Epidermal melanocyte (primary cell): ENCODE data around the gene MAST4.

ENCODE experiments used
- DNase-seq: peaks from one replicate; pipeline ENCODE4 v3.0.0; 2011; ENCODE audit warnings: low spot score; ENCODE audit not compliant: insufficient read length

The MAST4 gene

DNA sequence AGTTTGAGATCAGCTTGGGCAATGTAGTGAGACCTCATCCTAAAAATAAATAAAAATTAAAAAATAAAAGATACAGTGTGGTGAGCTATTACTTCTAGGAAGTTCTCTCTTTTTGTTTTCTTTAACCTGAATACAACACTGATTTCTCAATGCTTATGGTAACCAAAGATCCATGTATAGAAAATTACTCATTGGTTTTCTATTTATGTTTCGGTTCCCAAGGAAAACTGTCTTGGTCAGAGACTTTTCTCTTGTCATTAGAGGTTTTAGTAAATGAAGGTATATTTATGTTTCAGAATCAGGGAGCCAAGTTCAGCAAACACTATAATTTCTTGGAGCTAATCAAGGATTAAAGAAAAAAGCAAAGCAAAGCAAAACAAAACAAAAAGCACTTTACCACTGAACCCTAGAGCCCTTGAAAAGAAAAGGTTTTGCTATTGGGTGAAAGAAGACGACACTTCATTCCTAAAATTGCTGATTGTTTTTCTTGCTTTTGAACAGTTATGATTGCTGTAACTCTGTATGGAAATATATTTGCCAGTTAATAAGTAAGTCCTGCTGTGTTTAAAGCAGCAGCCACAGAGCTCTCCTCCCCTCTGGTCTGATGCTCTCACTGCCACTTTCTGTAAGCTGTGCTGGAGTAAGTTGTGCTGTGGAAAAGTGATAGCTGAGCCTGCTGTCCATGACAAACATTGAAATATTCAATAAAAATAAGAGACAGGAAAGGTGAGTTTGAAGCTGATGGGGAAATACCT is 302.2 kb downstream of the MAST4 start:
- DNase-seq = no peak

DNA sequence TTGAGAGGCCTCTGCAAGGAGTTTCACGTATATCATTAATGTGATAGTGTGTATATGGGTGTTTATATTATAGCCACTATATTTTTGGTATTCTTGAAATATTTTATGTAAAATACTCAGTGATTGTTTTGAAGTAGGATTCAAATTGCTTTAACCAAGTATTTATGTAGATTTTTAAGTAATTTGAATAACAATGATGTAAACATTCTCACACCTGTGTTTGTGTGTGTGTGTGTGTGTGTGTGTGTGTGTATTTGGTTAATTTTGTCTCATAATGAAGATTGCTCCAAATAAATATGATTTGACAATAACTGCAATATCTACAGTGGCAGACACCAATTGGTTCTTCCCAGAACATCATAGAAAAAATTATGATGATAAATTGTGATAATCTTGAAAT is 307.0 kb downstream of the MAST4 start:
- no peak for DNase-seq

GRCh38 chr5:66903709-66904108 is 307.5 kb downstream of the MAST4 start:
- DNase-seq = no peak

DNA sequence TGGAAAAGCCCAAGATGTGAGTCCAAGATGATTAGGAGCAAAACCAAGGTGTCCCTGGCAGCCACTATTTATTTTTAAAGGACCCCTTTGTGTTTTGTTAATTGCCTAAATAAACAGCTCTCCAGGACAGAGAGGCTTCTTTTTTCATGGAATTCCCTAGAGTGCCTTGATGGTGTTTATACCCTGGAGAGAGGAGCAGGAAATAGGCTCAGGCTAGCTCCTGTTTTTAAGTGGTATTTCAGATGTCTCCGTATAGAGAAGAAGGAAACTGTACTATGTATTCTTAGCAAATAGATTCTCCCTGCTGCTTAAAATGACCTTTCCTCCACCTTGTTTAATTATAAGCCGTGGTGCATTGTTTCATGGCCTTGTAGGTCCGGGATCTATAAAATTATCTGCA is 308.0 kb downstream of the MAST4 start:
- DNase-seq = no peak

- DNase-seq = no peak
Observed at GRCh38 chr5:66906021-66906420, 309.8 kb downstream of the MAST4 start.

GRCh38 chr5:66908230-66908629 is 312.0 kb downstream of the MAST4 start:
- no peak for DNase-seq

DNA sequence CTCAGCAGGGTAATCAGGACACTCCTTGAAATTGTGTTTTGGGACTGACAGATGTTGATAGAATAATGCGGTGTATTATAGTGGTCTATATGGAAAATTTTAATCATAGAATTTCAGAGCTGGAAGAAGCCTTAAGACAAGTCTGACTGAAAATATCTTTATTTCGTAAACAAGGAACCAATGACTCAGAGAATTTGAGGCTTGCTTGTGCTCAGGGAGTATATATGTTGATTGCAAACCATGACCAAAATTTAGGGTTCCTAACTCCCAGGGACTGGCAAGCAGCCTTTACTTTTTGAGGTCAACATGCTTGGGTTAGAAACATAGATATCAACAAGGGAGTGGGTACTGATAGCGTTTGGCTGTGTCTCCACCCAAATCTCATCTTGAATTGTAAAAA is 313.2 kb downstream of the MAST4 start:
- DNase-seq = no peak

DNA sequence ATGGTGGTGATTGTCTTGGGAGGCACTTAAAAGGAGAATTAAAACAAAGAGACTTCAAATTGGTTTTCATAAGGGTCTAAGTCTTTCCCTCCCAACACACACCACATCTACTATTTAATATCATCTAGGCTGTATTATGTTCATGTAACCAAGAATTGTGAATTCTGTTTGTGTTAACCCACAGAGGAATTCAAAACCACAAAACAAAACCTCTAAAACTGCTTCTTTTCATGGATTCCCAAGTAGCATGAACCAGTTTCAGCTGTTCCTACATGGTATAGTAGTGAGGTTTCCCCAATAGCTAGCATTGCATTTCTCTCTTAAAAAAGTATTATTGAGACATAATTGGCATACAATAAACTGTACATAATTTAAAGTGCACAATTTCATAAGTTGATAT is 316.6 kb downstream of the MAST4 start:
- DNase-seq = no peak

DNA sequence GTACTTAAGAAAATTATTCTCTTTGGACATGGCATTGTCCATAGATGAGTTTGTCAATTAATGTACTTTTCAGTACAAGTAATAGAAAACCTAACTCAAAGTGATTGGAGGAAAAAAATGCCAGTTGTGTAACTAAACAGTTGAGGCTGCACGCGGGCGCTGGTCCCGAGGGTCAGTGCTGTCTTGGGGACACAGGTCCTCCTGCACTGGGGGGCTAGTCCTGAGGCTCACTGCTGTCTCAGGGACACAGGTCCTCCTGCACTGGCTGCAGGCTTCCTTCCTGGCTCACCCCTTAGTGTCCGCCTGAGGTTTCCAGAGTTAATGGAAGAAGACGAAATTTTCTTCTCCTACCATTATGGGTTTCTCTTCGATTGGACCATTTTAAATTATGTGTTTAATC is 319.3 kb downstream of the MAST4 start:
- no peak for DNase-seq

DNA sequence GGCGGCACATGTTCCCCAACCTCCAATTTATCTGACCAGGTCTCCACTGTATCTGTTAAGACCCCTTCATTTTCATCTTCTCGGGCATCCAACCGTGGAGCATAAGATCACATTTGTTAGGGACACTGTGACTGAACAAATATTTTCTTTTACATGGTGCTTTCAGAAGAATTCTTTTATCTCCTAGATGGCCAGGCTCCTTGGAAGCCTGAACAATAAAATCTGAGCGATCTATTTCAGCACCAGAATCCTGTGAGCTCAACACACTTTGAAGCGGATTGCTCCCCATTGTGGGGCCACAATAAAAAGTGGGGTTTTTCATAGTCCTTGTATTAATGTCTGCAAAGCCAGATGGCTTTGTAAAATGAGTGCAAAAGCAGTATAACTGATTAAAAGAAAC is 326.7 kb downstream of the MAST4 start:
- no peak for DNase-seq

- DNase-seq = no peak
Observed at GRCh38 chr5:66923457-66923856, 327.3 kb downstream of the MAST4 start.

DNA sequence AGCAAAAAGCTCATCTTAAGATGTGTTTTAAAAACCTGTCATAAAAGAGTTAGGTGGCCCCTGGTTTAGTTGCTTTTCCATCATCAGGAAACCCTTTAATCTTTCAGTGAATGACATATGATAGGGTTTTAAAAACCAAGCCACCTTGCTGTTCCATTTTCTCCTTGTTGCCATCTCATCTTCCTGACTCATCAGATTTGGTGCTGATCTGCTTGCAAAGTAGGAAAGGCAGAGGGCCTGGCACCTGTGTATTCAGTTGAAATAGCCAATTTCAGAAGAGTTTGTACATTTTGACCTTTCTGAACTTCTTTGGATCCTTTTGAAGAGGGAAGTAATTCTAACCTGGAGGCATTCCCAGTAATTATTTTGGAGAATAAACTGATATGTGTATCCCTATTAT is 327.7 kb downstream of the MAST4 start:
- DNase-seq = no peak

GRCh38 chr5:66927140-66927539 is 330.9 kb downstream of the MAST4 start:
- no peak for DNase-seq

DNA sequence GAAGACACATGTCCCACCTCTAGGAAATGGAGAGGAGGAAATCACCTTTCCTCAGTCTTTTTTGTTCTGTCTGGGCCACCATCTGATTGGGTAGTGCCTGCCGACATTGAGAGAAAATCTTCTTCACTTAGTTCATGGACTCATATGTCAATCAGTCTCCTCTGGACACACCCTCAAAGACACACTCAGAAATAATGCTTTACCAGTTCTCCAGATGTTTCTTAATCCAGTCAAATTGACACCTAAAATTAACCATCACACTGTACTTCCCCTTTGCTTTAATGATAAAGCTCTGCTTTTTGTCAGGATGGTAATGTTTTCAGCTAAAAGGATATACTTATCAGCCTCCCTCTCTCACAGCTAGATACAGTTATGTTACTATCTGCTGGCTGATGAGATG is 333.1 kb downstream of the MAST4 start:
- no peak for DNase-seq

GRCh38 chr5:66929995-66930394 is 333.8 kb downstream of the MAST4 start:
- no peak for DNase-seq

- no peak for DNase-seq
Observed at GRCh38 chr5:66931651-66932050, 335.5 kb downstream of the MAST4 start.

DNA sequence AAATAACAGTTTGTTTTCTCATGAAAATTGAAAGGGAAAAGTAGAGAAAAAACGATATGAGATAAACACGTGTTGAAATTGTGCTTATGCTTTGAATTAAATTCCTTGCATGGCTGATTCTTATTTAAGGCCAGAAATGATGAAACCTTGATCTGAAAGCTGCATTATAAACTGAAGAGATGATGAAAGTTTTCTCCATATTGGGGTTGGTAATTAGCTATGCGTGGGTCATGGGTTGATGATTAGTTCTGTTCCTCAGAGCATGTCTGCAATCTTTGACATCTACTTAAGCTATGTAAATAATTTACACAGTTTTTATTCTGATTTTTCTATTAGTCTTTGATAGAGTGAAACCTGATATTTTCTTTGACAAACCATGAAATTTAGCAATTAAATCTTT is 336.3 kb downstream of the MAST4 start:
- DNase-seq = no peak

GRCh38 chr5:66933066-66933465 is 336.9 kb downstream of the MAST4 start:
- DNase-seq = no peak

GRCh38 chr5:66939094-66939493 is 342.9 kb downstream of the MAST4 start:
- DNase-seq = no peak

GRCh38 chr5:66945389-66946349 is 349.5 kb downstream of the MAST4 start:
- DNase-seq = no peak

DNA sequence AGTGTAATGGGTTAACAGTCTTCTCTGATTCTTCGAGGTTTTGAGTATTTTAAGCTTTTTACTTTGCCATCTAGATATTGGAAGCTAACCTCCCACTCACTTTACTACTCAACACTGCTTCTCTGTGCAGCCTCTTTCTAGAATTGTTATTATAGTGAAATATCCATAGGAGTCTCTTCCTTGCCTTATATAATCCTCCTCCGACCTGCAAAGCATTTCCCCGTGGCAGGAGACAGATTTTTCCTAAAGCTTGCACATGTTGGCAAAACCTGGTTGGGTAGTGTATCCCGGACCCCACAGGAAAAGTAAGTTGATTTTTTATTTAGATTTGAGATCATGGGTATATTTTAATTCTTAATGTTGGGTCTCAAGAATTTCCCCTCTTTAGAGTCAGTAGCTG is 351.3 kb downstream of the MAST4 start:
- DNase-seq = no peak

DNA sequence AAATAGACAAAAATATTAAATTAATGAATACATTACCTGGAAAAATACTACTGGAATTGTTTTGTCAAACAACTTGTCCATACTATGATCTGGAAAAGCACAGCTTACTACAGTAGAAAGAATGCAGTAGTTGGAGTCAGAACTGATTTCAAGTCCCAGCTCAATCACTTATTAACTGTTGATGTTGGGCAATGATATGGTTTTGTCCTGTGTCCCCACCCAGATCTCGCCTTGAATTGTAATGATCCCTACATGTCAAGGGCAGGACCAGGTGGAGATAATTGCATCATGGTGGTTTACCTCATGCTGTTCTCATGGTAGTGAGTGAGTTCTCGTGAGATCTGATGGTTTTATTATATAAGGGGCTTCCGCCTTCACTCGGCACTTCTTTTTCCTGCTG is 352.9 kb downstream of the MAST4 start:
- DNase-seq = no peak

GRCh38 chr5:66952153-66952552 is 356.0 kb downstream of the MAST4 start:
- no peak for DNase-seq
